SJCRH30 (cell line): ENCODE results near the gene SHMT2. TPM values are rescaled to one million over a fixed set of nuclear protein-coding genes. Genes with fewer than 3 reads are reported as not detected.

Source experiments
- DNase-seq, 2 experiments: peaks; one replicate each; pipeline ENCODE4 v3.0.0-alpha.2; 2015 to 2020
- H3K27ac ChIP-seq: fragments of 250-450 bp; sonication (Bioruptor Pico); 2 replicates; pipeline ENCODE4 v1.5.1; 2020; ENCODE audit warnings: mild to moderate bottlenecking, moderate library complexity
- H3K27me3 ChIP-seq: fragments of 250-450 bp; sonication (Bioruptor Pico); 2 replicates; pipeline ENCODE4 v1.5.1; 2020; ENCODE audit warnings: mild to moderate bottlenecking, moderate library complexity
- H3K36me3 ChIP-seq: fragments of 250-450 bp; sonication (Bioruptor Pico); 2 replicates; pipeline ENCODE4 v1.5.1; 2020; ENCODE audit warnings: mild to moderate bottlenecking, moderate library complexity
- H3K4me1 ChIP-seq: fragments of 250-450 bp; sonication (Bioruptor Pico); 2 replicates; pipeline ENCODE4 v1.5.1; 2020; ENCODE audit warnings: mild to moderate bottlenecking, moderate library complexity
- H3K4me3 ChIP-seq: fragments of 250-450 bp; sonication (Bioruptor Pico); 2 replicates; pipeline ENCODE4 v1.5.1; 2020; ENCODE audit warnings: mild to moderate bottlenecking, moderate library complexity
- H3K9me3 ChIP-seq: fragments of 250-450 bp; sonication (Bioruptor Pico); replicated peaks from 2 replicates; pipeline ENCODE4 v1.5.1; 2020; ENCODE audit warnings: mild to moderate bottlenecking, moderate library complexity
- total RNA-seq: library from RNA; depleted of rRNA; stranded (reverse); fragments of >200 nt; shearing (Covaris generic); gene quantifications from 2 replicates; pipeline ENCODE4 v1.2.3, GENCODE V29; 2014

Gene SHMT2
- total RNA-seq, 1 experiment from 2014 or later: 1,712 TPM

- Histone ChIP-seq H3K4me3 (no peak overlapping the region), H3K9me3 (no peaks in the 10 kb centered on the region), H3K27me3 (no peaks in the 10 kb centered on the region), H3K4me1 (peaks cover 11% of the 10 kb centered on the region), H3K36me3 (peaks cover 53% of the 10 kb centered on the region), H3K27ac (no peak overlapping the region)
- peak; percentile 77 to 80 for DNase-seq
Measured at GRCh38 chr12:57235017-57235727, 5.7 kb downstream of the SHMT2 start.

GRCh38 chr12:57235728-57236131 lies 6.2 kb downstream of the SHMT2 start:
- peak in 1 of 2 experiments; percentile 65 for DNase-seq
- H3K27ac ChIP-seq: no peak overlapping the region
- H3K27me3 ChIP-seq: no peaks in the 10 kb centered on the region
- H3K36me3 ChIP-seq: peaks cover 52% of the 10 kb centered on the region
- H3K9me3 ChIP-seq: no peaks in the 10 kb centered on the region
- no peak overlapping the region for H3K4me3 ChIP-seq
- peaks cover 10% of the 10 kb centered on the region for H3K4me1 ChIP-seq

GRCh38 chr12:57236201-57236924 lies 6.9 kb downstream of the SHMT2 start:
- no peak overlapping the region for H3K27ac ChIP-seq
- no peaks in the 10 kb centered on the region for H3K9me3 ChIP-seq
- DNase-seq: peak in 1 of 2 experiments; percentile 75
- no peaks in the 10 kb centered on the region for H3K27me3 ChIP-seq
- H3K4me3 ChIP-seq: no peak overlapping the region
- peaks cover 9% of the 10 kb centered on the region; the same call in 1 of the 2 replicates for H3K4me1 ChIP-seq
- peaks cover 45% of the 10 kb centered on the region for H3K36me3 ChIP-seq

GRCh38 chr12:57236925-57237595 lies 7.5 kb downstream of the SHMT2 start:
- Histone ChIP-seq H3K36me3 (peaks cover 38% of the 10 kb centered on the region), H3K4me3 (no peak overlapping the region)
- peak; percentile 72 to 77 for DNase-seq

GRCh38 chr12:57237596-57237931 lies 8.1 kb downstream of the SHMT2 start:
- H3K36me3 ChIP-seq: peaks cover 33% of the 10 kb centered on the region
- DNase-seq: no peak
- no peaks in the 10 kb centered on the region for H3K27me3 ChIP-seq
- H3K27ac ChIP-seq: no peak overlapping the region
- H3K4me1 ChIP-seq: peaks cover 21% of the 10 kb centered on the region
- H3K4me3 ChIP-seq: no peak overlapping the region
- H3K9me3 ChIP-seq: no peaks in the 10 kb centered on the region

More at GRCh38 chr12:57236925-57237595, 7.5 kb downstream of the SHMT2 start:
- Histone ChIP-seq H3K9me3 (no peaks in the 10 kb centered on the region), H3K27me3 (no peaks in the 10 kb centered on the region), H3K4me1 (peaks cover 16% of the 10 kb centered on the region), H3K27ac (no peak overlapping the region)

- no peaks in the 10 kb centered on the region for H3K9me3 ChIP-seq
- peak overlapping the region; percentile 1; the same call in 1 of the 2 replicates for H3K27ac ChIP-seq
- no peaks in the 10 kb centered on the region for H3K27me3 ChIP-seq
- H3K4me1 ChIP-seq: peaks cover 23% of the 10 kb centered on the region
- DNase-seq: peak; percentile 72 to 78
- peaks cover 27% of the 10 kb centered on the region for H3K36me3 ChIP-seq
- peak overlapping the region; percentile 67 for H3K4me3 ChIP-seq
Measured at GRCh38 chr12:57237932-57238853, 8.7 kb downstream of the SHMT2 start.

- Histone ChIP-seq H3K27me3 (no peaks in the 10 kb centered on the region), H3K4me1 (peaks cover 23% of the 10 kb centered on the region), H3K36me3 (peaks cover 25% of the 10 kb centered on the region), H3K27ac (peak overlapping the region; percentile 71), H3K4me3 (peak overlapping the region; percentile 67), H3K9me3 (no peaks in the 10 kb centered on the region)
- DNase-seq: peak; percentile 100
Measured at GRCh38 chr12:57238854-57239554, 9.5 kb downstream of the SHMT2 start.

GRCh38 chr12:57239587-57240065 lies 10.1 kb downstream of the SHMT2 start:
- Histone ChIP-seq H3K36me3 (peaks cover 25% of the 10 kb centered on the region), H3K4me3 (peak overlapping the region; percentile 67), H3K27ac (peak overlapping the region; percentile 71), H3K27me3 (no peaks in the 10 kb centered on the region), H3K4me1 (peaks cover 23% of the 10 kb centered on the region), H3K9me3 (no peaks in the 10 kb centered on the region)
- DNase-seq: no peak

GRCh38 chr12:57240066-57240921 lies 10.8 kb downstream of the SHMT2 start:
- peak; percentile 100 for DNase-seq
- peak overlapping the region; percentile 71 for H3K27ac ChIP-seq
- H3K4me3 ChIP-seq: peak overlapping the region; percentile 67
- peaks cover 23% of the 10 kb centered on the region for H3K4me1 ChIP-seq
- no peaks in the 10 kb centered on the region for H3K27me3 ChIP-seq
- H3K9me3 ChIP-seq: no peaks in the 10 kb centered on the region
- H3K36me3 ChIP-seq: peaks cover 27% of the 10 kb centered on the region

GRCh38 chr12:57240926-57241401 lies 11.5 kb downstream of the SHMT2 start:
- no peaks in the 10 kb centered on the region for H3K27me3 ChIP-seq
- H3K36me3 ChIP-seq: peaks cover 26% of the 10 kb centered on the region
- H3K4me1 ChIP-seq: peaks cover 23% of the 10 kb centered on the region
- H3K4me3 ChIP-seq: peak overlapping the region; percentile 67
- H3K9me3 ChIP-seq: no peaks in the 10 kb centered on the region
- H3K27ac ChIP-seq: peak overlapping the region; percentile 71
- DNase-seq: peak; percentile 100

GRCh38 chr12:57241402-57242310 lies 12.1 kb downstream of the SHMT2 start:
- Histone ChIP-seq H3K4me3 (peak overlapping the region; percentile 67), H3K4me1 (peaks cover 23% of the 10 kb centered on the region), H3K27me3 (no peaks in the 10 kb centered on the region), H3K27ac (peak overlapping the region; percentile 71), H3K9me3 (no peaks in the 10 kb centered on the region), H3K36me3 (peaks cover 31% of the 10 kb centered on the region)
- peak; percentile 96 for DNase-seq

- Histone ChIP-seq H3K9me3 (no peaks in the 10 kb centered on the region), H3K27me3 (no peaks in the 10 kb centered on the region), H3K36me3 (peaks cover 36% of the 10 kb centered on the region), H3K4me3 (peak overlapping the region; percentile 67), H3K4me1 (peaks cover 23% of the 10 kb centered on the region), H3K27ac (no peak overlapping the region; the same call in 1 of the 2 replicates)
- peak in 1 of 2 experiments; percentile 86 for DNase-seq
Measured at GRCh38 chr12:57242329-57242690, 12.8 kb downstream of the SHMT2 start.
